HG02840 (cell line): ENCODE measurements around the gene PRKAG1.

ENCODE experiments used
- ATAC-seq: cut with Tn5 transposase; IDR thresholded peaks from one replicate; pipeline ENCODE4 v1.9.1; 2021; ENCODE audit warnings: mild to moderate bottlenecking, moderate library complexity, moderate number of reproducible peaks; ENCODE audit not compliant: unreplicated experiment, low FRiP score

Gene PRKAG1

DNA sequence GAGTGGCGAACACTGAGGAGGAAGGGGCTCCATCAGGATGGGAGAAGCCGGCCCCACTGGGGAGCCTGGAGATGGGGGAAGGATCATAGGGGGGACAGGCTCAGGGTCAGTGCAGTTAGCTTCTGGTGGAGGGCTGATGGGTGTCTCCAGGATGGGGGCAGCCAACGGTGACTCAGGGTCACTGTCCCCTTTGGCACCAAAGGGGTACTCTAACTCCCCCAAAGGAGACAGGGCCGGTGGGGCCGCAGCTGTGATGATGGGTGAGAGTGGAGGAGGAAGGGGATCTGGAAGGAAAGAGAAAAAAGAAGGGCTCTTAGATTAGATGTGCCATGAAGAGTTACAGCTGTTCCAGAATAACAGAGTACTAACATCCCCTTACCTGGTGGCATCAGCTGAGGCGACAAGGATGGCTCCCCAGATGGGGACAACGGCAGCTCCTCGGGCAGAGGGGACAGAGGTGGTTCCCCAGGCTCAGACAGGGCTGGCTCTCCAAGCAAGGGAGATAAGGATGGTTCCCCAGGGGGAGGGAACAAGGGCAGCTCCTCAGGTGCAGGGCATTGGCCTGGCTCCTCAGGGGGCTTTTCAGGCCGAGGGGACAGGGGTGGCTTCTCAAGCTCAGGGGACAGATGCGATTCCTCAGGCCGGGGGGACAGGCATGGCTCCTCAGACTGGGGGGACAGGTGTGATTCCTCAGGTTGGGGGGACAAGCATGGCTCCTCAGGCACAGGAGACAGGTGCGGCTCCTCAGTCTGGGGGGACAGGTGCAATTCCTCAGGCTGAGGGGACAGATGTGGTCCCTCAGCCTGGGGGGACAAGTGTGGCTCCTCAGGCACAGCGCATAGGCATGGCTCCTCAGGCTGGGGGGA, 32.2 kb upstream of the PRKAG1 start:
- no peak for ATAC-seq

DNA sequence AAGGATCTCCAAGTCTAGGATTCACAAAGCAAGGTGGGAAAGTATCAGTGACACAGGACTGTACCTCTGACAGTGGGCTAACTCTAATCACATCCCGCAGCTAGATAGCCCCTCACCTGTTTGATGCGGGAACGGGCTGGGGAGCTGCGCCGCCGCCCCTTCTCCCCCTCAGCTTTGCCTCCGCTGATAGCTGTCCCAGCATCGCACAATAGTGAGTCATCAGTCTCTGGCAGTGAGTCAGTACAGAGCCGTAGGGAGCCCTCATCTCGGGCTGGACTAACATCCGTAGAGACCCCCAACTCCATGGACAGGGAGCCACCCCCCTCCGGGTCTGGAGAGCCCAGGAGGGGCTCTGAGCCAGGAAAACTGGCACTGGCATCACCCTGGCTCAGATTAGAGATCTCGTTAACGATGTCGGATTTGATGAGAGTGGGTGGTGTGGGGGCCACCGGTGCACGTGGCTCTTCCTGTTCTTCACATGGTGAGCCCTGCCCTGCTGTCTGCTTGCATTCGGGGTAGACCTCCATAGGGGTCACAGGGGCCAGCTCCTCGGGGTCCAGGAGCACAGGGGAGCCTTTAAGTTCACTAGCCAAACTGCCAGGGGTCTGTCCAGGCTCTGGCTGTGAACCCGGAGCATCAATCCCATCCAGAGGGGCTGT, 31.1 kb upstream of the PRKAG1 start:
- no peak for ATAC-seq

DNA sequence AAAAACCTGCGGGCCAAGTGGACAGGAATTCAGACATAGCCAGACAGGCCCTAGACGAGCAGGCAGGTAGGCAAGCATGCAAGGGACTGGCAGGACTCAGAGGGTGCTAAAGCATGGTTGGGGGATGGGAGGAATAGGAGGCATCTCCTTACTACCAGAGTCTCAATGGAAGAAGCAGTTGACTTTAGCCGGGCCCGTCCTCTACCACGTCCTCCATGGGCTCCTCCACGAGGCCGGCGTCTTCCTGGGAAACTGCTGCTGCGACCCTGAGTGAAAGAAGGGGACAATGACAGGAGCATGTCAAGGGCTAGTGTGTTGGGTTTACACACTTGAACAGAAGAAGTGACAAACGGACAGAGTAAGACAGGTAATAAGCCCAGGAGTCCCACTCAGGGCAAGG, 30.4 kb upstream of the PRKAG1 start:
- no peak for ATAC-seq

DNA sequence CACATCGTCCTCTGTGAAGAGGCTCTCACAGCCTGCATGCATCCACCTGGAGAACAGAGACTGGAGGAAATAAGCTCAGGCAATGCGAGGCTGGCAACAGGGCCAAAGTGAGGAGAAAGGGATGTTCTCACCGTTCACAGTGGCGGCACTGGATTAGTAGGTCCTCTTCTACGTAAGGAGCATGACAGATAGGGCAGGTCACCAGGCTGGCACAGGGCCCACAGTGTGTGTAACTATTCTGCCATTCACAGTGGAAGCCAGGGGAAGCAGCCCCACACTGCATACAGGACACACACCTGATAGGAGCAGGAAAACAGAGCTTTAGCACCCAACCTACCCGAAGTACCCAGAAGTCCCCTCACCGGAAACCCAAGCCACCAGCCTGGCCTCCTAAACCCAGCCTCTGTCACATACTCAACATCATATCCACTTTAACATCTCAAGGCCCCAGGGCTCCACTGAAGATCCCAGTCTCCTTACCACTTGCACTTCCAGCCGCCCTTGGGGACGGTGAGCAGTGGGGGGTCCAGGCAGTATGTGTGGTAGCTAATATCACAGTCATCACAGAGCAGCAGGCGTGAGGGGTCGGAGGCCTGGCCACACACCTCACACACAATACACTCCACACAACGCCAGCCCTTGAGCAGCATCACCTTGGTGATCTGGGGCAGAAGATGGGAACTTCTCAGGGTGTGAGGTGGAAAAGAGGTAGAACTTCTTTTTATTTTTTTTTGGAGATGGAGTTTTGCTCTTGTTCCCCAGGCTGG, 27.7 kb upstream of the PRKAG1 start:
- ATAC-seq = no peak

DNA sequence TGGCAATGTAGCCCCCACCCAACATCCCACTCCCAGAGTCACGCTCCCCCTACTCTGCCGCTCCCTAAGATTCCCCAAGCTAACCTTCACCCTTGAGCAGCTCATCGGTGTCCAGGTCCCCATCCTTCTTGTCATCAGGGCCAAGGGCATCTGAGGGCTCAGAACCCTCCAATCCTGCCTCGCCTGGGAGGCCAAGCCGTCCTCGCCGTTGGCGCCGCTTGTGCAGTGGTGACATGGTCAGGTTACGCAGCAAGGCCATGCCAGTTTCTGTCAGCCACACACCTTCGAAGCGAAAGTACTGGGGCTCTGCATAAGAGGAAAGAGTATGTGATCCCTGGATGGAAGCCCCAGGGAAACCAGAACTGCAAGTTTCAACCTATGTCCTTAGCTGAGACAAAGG, 26.1 kb upstream of the PRKAG1 start:
- no peak for ATAC-seq

DNA sequence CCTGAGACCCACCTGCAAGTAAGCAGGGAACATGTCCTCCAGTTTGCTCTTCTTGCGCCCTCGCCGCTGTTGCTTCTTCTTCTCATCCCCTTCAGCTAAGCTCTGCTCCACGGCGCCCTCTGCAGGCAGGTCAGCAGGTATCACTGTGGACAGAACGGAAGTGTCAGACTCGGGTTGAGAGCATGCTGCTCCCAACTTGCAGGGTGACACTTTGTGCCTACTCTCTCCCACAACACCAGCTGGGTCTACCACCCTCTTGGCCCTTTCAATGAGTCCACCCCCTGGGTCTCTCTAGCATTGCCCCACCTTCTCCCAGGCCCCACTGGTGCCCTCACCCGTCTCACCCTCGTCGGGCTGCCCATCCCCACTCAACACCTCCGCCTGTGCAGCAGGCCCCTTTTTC, 25.3 kb upstream of the PRKAG1 start:
- no peak for ATAC-seq

DNA sequence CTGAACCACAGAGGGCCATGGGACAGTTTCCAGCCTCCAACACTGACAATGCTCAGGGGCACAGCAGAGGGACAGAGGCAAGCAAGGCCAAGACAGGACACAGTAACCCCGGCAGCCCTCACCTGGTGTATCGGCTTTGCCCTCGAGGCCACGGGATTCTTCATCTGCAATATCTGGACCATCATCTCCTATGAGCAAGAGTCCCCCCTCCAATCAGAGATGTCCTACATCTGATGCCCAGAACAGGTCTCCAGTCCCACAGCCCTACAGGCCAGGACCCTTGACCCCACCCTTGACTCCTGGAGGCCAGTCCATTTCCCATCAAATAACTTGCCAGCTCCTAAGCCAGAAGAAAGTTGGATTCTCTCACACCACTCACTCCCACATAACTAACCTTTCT, 24.7 kb upstream of the PRKAG1 start:
- ATAC-seq = no peak

DNA sequence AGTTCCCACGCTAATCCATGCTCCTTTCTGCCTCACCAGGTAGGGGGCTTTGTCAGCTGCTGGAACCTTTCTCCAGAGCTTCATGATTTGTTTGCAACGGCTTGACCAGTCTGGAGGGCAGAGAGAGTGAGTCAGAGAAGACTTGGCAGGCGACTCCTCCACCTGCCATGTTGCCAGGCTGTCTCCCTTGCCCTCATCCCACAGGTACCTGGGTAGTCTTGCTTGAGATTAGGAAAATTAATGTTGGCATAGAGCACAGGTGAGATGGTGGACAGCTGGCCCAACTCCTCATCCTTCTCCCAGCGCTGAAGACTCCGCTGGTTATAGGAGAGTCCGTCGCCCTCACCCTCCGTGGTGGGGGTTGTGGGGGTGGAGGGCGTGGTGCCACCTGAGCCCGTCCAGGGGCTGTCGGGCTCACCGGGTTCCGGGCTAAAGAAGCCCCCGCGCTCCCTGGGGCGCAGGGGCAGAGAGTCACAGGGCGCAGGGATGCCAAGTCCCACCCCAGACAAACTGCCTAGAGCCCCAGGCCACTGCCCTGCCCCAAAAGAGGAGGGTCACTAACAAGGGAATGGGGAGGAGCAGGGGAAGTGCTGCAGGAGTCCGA, 23.4 kb upstream of the PRKAG1 start:
- no peak for ATAC-seq

DNA sequence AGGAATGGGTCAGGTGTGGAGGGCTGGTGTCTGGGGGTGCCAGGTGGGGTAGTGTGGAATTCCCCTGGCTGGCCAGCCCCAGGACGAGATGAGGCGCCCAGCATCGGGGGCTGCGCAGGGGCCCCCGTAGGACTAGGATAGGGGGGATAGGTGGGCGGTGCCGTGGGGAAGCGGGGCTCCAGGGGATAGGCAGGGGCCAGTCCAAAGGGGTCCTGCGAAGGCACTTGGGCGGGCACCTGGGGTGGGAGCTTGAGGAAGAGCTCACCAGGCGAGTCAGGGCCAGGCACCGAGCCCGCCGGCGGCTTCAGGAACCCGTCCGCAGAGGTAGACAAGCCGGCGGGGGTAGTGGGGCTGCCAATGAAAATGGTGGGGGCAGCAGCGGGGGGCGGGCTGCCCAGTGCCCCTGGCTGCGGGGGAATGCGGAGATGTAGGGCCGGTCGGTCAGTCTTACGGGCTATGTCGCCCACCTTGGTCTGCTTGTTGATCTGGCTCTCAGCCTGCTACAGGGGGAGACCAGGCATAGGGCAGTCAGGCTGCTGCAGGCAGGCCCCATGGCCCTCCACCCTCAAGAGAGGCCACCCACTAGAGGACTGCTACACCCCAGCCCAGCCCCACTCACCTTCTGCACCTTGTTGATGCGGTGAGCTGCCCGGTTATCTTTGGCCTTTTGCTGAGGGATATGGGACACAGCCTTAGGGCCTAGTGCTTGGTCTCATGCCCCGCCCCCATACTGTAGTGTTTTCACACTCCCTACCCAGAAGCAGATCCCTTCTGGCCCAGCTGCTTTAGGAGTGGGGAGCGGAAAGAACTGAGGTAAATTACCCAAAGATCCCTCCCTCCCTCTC, 22.7 kb upstream of the PRKAG1 start:
- no peak for ATAC-seq

DNA sequence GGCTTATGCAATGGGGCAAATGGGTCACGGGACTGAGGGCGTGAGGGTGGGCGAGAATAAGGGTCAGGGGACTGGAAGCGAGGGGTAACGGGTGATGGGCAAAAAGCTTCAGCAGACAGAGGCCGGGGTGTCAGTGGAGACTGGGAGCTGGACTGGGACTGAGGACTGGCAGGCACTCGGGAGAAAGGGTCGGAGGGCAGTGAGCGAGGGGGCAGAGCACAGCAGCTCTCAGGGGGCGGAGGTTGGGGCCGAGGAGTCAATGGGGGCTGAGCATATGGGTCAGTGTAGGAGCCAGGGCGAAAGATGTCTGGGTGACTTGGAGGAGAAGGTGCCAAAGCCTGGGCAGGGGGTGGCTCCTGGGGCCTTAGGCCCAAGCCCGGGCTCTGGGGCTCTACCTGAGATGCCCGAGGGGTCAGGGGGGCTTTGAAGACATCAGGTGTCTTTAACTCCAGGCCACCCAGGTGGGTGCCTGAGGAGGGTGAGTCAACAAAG, 21.8 kb upstream of the PRKAG1 start:
- no peak for ATAC-seq

DNA sequence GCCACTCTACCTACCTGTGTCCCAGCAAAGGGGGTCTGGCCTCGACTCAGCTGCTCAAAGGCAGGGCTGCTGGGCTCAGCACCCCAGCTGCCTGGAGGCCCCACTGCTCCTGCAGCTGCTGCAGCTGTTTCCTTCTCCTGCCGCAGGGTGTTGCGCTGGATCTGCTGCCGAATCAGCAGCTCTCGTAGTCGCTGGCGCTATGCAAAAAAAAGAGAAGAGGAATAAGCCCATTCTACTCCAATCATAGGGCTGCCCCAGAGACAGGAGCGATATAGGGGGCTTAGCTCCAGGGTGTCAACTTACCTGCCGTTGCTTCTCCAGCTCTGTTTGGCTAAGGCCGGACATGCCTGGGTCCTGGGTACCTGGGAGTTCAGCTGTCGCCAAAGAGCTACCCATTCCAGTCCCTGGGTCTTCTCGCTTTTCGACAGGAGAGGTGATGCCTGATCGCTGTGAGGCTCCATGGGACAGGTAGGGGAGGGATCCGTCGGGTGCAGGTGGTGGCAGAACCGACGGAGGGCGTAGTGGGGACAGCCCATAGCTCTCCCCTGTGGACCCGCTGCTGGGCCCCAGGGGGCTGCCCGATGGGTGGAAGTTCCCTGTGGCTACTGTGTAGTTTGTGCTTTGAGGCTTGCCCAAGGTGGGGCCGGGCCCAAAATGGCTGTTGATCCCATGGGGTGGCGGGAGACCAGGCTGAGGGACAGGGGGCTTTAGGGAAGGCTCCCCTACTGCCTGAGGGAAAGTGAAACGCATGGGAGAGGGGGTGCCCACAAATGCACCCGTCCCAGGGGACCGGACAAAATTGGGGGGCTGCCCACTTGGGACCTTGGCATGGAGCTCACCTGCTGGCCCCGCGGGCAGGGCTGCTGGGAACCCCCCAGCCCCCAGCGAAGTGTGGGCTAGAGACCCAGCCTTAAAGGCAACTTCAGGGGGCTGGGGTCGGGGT, 21.1 kb upstream of the PRKAG1 start:
- ATAC-seq = no peak

DNA sequence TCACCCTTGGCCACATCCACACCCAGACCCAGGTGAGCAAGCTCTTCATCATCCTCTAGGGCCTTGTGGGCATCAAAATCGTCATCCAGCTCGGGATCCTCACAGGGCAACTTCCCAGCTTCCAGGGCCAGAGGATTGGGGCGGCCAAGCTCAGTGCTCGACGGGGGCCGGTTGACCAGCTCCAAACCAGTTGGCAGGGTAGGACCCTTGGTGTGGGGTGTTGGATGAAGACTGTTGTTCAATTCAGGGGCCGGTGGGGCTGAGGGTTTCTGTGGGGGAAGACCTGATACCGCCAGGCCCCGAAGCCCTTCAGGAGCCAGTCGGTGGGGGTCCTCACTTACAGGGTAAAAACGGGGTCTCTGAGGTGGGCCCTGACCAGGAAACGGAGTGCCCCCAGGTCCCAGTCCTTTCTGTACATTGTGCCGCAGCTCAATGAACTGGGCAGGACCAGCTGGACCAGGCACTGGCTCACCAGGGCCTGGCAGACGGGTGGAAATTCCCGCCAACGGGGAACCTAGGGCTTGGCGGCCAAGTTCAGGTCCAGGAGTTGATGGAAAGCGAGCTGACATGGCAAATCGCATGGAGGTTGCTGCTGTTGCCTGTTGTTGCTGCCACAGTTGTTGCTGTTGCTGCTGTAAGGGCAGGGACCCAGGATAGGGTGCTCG, 19.8 kb upstream of the PRKAG1 start:
- ATAC-seq = no peak

DNA sequence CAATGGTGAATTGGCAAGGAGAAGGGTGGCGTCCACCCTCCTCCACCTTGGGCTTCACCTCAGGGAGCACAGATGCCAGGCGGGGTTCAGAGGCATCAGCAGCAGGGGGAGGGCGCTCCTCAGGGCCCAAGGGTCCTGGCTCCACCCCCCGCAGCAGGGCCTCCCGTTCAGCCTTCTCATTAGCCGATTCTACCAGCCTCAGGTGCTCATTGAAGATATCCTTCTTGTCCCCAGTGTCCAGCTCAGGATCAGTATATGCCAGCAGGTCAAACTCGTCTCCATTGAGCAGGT, 19.3 kb upstream of the PRKAG1 start:
- ATAC-seq = no peak

DNA sequence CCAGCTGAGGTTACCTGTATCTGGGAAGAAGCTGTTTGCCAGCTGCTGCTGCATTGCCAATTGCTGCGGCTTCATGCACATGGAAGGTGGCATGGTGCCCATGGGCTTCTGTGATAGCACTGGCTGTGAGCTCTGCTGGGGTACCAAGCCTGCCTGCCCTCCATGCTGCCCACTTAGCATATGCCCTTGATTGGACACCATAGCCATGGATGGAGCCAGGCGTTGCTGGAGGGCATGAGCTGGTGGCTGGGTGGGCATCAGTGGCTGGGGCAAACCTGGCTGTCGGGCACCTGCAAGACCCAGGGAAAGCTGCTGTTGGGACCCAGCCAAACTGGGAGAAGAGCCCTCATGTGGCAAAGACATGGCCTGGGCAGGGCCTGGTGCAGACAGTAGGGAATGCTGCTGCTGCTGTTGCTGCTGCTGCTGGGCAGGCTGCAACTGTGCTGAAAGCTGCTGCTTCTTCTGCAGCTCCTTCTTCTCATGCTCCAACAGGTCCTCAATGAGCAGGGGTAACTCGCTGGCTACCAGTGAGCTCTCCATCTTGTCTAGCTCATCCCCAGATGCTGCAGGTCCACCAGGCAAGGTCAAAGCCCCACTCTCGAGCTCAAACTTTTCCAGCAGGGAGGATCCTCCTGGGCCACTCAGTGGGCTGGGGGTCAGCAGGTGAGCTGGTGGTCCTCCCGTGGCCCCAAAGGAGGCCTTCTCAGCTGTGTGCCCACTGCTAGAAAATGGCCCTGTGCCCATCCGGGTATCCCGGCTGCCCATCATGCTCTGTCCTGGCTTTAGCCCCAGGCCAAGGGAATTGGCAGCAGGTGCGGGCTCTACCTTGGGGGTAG, 18.8 kb upstream of the PRKAG1 start:
- ATAC-seq = no peak

DNA sequence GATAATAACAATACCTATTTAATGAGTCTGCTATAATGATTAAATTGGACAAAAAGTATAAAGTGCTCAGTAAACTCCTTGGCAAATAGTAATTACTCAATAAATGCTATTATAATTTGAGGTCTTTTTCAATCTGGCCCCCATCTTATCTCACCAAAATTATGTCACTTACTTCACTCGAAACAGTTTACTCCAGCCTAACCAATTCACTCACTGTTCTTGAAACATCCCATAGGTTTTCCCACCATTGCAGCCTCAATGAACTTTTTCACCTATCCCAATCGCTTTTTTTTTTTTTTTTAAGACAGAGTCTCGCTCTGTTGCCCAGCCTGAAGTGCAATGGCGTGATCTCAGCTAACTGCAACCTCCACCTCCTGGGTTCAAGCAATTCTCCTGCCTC, 17.5 kb upstream of the PRKAG1 start:
- ATAC-seq = no peak

DNA sequence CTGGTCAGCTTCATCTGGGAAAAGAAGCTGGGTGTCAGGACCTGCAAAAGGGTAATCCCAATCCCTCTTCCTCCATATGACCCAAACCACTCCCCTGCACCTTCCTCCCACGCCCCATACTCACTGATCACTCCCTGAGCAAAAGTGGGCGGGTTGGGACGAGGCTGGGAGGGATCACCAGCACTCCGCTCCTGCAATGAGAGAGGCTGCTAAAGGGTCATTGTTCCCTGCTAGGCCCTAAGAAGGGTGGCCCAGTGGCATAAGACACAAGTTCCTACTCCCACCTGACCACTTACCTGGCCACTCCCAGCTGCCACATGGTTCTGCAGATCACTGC, 15.7 kb upstream of the PRKAG1 start:
- no peak for ATAC-seq

DNA sequence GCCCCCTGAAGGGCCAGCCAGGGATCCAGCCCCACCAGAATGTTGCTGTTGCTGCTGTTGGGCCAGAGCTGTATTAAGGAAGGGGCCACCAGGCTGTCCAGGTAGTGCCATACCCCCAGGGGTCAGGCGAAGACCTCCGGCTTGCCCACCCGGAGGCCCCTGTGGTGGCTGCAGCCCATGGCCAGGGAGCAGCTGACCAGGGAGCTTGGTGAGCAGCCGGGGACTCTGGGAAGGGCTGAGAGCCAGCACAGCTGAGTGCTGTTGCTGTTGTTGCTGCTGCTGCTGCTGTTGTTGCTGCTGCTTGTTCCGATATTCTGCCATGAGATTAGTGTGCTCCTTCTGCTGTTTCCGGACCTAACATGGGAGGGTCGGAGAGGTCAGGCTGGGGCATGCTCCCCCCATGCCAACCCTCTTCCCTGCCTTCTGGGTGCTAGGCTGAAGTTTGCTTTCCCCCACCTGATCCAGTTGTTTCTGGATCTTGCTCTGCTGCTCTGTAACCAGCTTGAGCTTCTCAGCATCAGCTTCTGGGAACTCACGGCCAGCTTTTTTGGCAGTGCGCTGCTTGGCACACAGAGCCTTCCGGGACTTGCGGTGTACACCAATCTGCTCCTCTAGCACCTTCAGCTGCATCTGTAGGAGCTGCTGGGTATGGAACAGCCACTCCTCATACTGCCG, 15.2 kb upstream of the PRKAG1 start:
- ATAC-seq = no peak
